ENCODE measurements around the gene NR1H2. TPM values are rescaled to one million over a fixed set of nuclear protein-coding genes. Genes with fewer than 3 reads are reported as not detected.

Gene NR1H2
- total and polyA plus RNA-seq, 4 donors: 30.4 to 58.1 (median 33.7) TPM

GRCh38 chr19:50362656-50363424 lies 13.4 kb upstream of the NR1H2 start:
- Histone ChIP-seq H3K27me3 (ENCODE audit: control insufficient read depth in 4 of 4, insufficient read depth in 4 of 4, low read length in 3 of 4) (no peaks in the 10 kb centered on the region), H3K9ac (ENCODE audit: low read depth in 1 of 2, low read length in 2 of 2) (no peak overlapping the region), H3K4me3 (ENCODE audit: low read depth in 1 of 3, low read length in 3 of 3) (no peak overlapping the region), H3K4me1 (ENCODE audit: control insufficient read depth in 4 of 4, insufficient read depth in 4 of 4, low read length in 3 of 4) (peaks cover 0 to 6% (median under 1%) of the 10 kb centered on the region in 4 donors), H3K36me3 (ENCODE audit: control insufficient read depth in 4 of 4, insufficient read depth in 3 of 4, low read depth in 1 of 4, low read length in 3 of 4) (no peaks in the 10 kb centered on the region), H3K9me3 (ENCODE audit: control insufficient read depth in 4 of 4, low read length in 3 of 4) (no peaks in the 10 kb centered on the region), H3K27ac (ENCODE audit: low read depth in 1 of 2, low read length in 2 of 2) (no peak overlapping the region)
- 75% methylated on average over 11 of the region's 11 CpGs for whole genome bisulfite sequencing
- DNase-seq (ENCODE audit: low spot score): no peak
- no peak for TF ChIP-seq RXRA (IDR thresholded peaks at IDR 0.05)
- TF ChIP-seq NR2F2 (IDR thresholded peaks at IDR 0.05): no peak
- TF ChIP-seq REST (IDR thresholded peaks at IDR 0.05): no peak

GRCh38 chr19:50365434-50366306 lies 10.6 kb upstream of the NR1H2 start, which contains the start of gene NAPSA:
Gene NAPSA, minus strand, starts transcription at chr19:50365639. Its CDS starts 18 bp downstream, at chr19:50365621.
- Histone ChIP-seq H3K27ac (ENCODE audit: low read depth in 1 of 2, low read length in 2 of 2) (no peak within 1 kb of the TSS), H3K4me1 (ENCODE audit: control insufficient read depth in 4 of 4, insufficient read depth in 4 of 4, low read length in 3 of 4) (peaks cover 0 to 13% (median 5%) of the 10 kb centered on the region in 4 donors), H3K36me3 (ENCODE audit: control insufficient read depth in 4 of 4, insufficient read depth in 3 of 4, low read depth in 1 of 4, low read length in 3 of 4) (no peaks in the 10 kb centered on the region), H3K27me3 (ENCODE audit: control insufficient read depth in 4 of 4, insufficient read depth in 4 of 4, low read length in 3 of 4) (no peaks in the 10 kb centered on the region), H3K9me3 (ENCODE audit: control insufficient read depth in 4 of 4, low read length in 3 of 4) (no peaks in the 10 kb centered on the region), H3K4me3 (ENCODE audit: low read depth in 1 of 3, low read length in 3 of 3) (no peak within 1 kb of the TSS), H3K9ac (ENCODE audit: low read depth in 1 of 2, low read length in 2 of 2) (no peak within 1 kb of the TSS)
- TF ChIP-seq ATF3 (IDR thresholded peaks at IDR 0.05) (no peak), ZBTB33 (IDR thresholded peaks at IDR 0.05) (no peak)
- WGBS: 88% methylated on average over 11 of the region's 11 CpGs
- DNase-seq (ENCODE audit: low spot score): no peak
